HG03060 (cell line): ENCODE results near the gene AURKA.

Experiments
- ATAC-seq: cut with Tn5 transposase; IDR thresholded peaks from one replicate; pipeline ENCODE4 v1.9.1; 2021; ENCODE audit warnings: low read depth, moderate number of reproducible peaks; ENCODE audit not compliant: unreplicated experiment

AURKA gene

GRCh38 chr20:56392132-56392880 is at the start of gene AURKA, which contains the start of gene CSTF1:
TSS of gene AURKA (minus strand) at chr20:56392215. CDS start at chr20:56388197, 4,018 bp downstream.
TSS of gene CSTF1 (plus strand) at chr20:56392645. CDS start at chr20:56395553, 2,908 bp downstream.
- ATAC-seq, result peak; percentile 90

DNA sequence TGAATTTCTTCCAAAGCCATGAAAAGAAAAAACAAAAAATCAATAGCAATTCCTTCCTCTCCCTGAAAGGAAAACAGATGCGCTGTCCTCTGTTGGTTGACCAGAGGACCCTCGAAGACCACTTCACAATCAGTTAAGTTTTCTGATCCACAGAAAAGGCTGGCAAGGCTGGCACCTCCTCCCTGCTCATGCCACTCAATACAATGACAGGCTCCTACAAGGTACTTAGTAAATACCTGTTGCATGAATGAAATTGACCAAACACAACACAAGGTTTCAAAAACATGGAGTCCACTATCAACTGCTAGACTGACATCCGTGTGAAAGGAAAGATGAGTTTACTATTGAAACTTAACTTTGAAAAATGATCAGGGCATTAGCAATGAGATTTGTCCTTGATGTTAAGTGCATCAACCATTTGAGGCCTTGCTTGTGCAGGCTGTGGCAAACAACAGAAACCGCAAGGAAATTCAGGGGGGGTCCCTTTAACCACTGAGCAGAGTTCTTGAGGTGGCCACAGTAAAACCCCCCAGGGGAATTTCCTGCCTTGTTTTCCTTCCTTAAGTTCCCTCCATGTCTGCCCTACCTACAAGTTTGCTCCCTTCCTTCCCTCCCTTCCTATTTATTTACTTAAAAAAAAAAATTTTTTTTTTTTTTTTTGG is 48.5 kb upstream of the AURKA start:
- ATAC-seq, result no peak

DNA sequence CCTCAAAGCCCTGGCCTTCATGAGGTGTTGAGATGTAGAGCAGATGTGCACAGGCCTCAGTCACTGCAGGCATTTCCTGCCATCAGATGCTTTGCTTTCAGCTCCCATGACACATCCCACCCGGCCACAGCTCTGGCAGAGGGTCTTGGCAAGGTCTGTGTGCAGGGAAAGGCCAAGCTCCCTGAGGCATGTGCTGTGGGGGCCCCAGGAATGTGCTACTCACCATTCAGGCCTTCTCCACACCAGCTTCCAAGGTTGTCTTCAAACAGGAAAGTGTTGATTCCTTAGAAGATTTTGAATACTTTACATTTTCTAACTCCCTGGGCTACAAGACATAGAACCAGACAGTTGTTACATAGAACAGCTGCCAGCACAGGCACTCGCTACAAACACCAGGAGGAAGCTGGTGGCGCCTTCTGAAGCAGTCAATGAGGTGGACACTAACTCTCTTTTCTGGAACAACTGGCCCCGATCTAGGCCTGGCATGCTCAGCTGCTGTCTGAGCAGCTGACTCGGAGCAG is 47.8 kb upstream of the AURKA start:
- no peak for ATAC-seq

- no peak for ATAC-seq
Measured at GRCh38 chr20:56438284-56438683, 46.3 kb upstream of the AURKA start.

DNA sequence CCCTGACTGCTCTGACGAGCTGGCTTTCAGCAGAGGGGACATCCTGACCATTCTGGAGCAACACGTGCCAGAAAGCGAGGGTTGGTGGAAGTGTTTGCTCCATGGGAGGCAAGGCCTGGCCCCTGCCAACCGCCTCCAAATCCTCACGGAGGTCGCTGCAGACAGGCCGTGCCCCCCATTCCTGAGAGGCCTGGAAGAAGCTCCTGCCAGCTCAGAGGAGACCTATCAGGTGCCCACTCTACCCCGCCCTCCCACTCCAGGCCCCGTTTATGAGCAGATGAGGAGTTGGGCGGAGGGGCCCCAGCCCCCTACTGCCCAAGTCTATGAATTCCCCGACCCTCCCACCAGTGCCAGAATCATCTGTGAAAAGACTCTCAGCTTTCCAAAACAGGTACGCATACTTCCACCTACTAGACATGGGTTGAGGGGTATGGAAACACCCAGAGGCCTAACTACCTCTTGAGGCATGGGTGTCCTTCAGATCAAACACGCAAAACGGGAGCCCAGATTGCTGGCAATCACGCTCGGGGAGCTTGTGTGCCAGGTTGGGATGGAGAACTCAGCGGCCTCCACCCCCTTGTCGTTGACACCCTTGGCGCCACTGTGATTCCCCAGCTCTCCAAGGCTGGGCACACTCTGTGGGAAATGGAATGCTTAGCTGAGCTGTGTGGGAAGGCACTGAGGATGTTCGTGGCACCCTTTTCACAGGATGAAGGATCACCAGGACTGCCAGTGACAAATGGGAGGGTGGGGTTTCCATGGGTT is 45.4 kb upstream of the AURKA start:
- ATAC-seq, result no peak

- ATAC-seq, result no peak
Measured at GRCh38 chr20:56433880-56434255, 41.9 kb upstream of the AURKA start.

DNA sequence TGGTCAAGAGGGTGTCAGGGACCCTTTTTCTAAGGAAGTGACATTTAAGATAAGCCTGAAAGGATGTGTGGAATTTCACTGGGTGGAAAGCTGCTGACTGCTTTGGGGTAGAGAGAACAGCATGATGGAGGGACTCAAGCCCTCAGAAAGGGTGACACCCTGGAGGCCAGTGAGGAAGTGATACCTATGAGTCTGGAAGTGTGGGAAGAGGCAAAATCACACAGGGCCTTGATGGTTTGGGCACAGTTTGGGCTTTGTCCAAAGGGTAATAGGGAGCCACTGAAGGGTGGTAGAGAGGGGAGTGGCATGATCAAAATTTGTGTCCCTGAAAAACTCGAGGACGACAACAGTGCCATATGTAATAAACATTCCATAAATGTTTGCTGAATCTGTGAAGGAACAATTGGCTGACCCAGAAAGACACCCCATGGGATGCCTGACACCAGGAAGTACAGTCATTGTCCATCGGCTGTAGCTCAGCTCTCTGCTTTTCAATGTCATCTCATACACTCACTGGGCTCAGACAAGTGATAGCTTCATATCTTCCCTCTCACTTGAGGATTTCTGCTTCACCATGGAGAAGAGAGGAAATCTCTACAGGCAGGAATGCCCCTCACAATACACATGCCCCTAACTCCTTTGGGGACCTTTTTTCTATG is 41.3 kb upstream of the AURKA start:
- no peak for ATAC-seq

DNA sequence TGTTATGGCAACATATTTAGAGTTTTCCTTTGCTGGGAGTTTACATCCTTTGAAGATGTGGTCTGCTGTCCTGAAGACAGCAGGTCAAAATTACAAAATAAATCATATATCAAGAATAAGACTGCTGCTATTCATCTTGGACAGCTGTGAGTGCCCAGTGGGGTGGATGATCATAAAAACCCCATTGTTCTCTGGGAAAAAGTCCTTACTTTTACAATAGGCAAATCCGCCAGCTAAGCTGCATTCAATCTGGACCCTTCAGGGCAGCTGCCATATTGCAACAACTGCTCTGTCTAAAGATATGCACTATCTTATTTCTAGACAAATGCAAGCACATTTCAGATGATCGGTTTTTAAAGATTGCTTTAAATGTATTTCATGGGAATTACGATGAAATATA is 39.5 kb upstream of the AURKA start:
- no peak for ATAC-seq

- no peak for ATAC-seq
Measured at GRCh38 chr20:56430957-56431356, 38.9 kb upstream of the AURKA start.

DNA sequence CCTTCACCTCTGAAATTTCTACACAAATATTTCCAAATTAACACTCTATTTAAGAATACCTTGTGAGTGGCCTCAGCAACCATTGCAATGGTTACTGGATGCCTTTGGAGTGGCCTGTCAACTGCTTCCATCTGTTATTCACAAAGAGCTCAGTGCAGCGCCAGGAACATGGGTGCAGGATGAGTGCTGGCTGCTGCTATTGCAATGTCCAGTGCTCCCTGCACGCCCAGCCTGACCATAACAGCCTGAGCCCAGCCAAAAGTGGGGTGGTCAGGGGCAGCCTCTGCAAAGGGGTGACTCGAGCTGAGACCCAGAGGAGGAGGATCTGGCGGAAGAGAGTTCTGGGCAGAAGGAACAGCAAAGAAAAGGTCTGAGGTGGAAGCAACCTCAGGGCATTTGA is 38.4 kb upstream of the AURKA start:
- ATAC-seq, result no peak

DNA sequence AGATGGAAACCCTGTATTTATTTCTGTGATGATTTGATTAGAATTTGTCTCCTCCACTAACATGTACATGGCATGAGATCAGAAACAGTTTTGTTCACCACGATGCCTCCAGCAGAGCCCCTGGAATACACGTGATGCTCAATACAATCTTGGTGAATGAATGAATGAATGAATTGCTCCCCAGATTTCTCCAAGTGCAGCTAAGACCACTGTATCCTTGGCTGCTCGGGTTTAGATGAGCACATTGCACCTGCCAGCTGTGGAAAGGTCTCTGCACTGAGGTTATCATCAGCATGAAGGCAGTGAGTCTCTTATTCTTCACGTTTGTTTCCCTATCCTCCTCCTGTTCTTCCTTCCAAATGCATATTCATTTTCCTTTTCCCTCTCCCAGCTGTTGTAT is 37.9 kb upstream of the AURKA start:
- ATAC-seq, result no peak

DNA sequence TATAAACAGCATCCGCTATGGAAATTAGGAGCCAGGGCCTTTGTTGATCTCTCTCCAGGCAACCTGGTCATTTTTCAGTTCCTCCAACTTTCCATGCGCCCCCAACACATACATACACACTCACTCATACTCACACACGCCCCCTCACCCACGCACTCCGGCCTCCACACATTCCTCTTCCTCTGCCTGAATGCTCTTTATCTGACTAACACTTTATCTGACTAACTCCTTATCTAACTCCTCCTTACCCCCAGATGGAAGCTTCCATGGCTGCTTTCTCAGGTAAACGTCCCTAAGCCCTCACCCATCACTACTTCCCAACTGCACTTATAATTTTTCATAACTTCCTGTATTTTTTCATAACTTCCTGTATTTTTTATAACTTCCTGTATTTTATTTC is 37.5 kb upstream of the AURKA start:
- ATAC-seq, result no peak

GRCh38 chr20:56428881-56429280 is 36.9 kb upstream of the AURKA start:
- no peak for ATAC-seq

DNA sequence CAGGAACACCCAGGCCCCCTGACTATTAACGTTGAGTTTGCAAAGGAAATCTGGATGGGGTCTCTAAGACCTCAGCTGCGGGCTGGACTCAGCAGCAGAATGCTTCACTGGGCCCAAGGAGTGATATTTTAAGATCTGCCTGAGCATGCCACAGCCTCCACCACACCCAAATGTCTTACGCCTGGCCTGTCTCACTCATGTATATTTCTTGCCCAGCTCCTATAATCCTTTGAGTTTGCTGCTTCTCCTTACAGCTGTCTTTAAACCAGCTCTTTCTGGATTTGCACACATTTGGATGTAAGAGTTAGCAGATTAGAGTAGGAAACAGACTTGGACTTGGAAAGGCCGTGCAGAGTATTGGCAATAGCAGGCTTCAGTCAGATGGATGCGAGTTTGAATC is 36.4 kb upstream of the AURKA start:
- no peak for ATAC-seq

- ATAC-seq, result no peak
Measured at GRCh38 chr20:56427797-56428196, 35.8 kb upstream of the AURKA start.

- no peak for ATAC-seq
Measured at GRCh38 chr20:56426926-56427325, 34.9 kb upstream of the AURKA start.

DNA sequence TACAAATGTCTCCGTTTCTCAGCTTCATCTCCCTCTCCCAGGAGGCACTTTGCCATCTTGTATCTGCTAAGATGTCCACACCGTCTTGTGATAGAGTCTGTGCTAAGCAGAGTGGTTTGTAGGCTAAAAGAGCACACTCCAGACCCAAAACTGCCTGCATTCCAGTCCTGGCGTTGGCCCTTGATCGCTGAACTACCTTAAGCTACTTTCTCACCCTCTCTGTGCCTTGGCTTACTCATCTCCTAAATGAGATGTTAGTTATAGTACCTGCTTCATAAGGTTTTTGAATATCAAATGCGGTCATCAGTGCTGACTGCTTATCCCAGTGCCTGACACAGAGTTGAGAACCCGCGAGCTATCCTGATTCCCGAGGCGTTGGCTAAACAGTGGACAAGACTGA is 34.0 kb upstream of the AURKA start:
- ATAC-seq, result no peak

GRCh38 chr20:56424931-56425330 is 32.9 kb upstream of the AURKA start:
- no peak for ATAC-seq

GRCh38 chr20:56423886-56424285 is 31.9 kb upstream of the AURKA start:
- ATAC-seq, result no peak

DNA sequence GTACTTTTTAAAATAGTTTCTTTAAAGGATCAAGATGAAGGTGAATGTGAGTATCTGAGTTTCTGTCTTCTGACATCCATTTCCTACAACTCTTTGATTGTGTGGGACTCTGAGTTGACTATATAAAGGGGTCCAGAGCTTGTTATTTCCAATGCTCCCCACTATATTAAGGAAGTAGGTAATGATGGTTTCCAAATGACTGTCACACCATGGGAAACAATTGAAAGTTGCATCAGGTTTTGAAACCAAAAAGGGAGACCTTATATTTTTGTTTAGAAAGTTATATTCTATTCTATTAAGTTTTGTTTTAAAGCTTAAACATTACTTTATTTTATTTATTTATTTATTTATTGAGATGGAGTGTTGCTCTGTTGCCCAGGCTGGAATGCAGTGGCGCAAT is 31.2 kb upstream of the AURKA start:
- ATAC-seq, result no peak

DNA sequence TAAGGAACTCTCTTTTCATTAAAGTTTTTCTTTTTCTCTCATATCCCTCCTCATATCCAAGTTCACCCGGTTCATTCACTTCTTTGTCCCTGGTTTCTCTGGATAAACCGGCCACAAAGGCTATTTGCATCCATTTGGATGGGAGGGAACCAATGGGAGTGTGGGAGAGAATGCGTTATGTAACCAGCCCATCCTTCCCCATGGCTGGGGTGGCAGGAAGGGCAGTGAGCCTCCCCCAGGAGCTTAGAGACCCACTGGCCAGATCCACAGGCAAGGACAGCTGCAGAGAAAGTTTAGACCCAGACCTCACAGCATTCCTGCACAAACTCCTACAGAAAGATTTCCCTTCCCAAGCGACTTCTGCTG is 30.8 kb upstream of the AURKA start:
- ATAC-seq, result no peak
